Panc1 (cell line): ENCODE measurements around the gene BRF1. TPM values are rescaled to one million over a fixed set of nuclear protein-coding genes. Genes with fewer than 3 reads are reported as not detected.

Source experiments
- ATAC-seq: fragments of 200-7000 bp; cut with Tn5 transposase; 2 replicates; pipeline ENCODE4 v1.9.1; 2020; ENCODE audit warnings: mild to moderate bottlenecking, moderate library complexity
- BruUV-seq: library from RNA; stranded (reverse); fragments of 400-500 nt; replicated peaks from 2 replicates; lab custom pipeline; 2021; lab: Mats Ljungman, UMichigan
- CTCF ChIA-PET: fragments of 300-600 bp; sonication (Branson Sonifier 250); formaldehyde crosslinking; loops from one replicate; lab custom pipeline; 2022; ENCODE audit warnings: antibody characterized with exemption; lab: Charles Lee
- POLR2A ChIA-PET: fragments of 300-600 bp; sonication (Branson Sonifier 250); formaldehyde crosslinking; loops from one replicate; lab custom pipeline; 2022; ENCODE audit warnings: antibody characterized with exemption; lab: Charles Lee
- DNase-seq: peaks from one replicate; pipeline ENCODE4 v3.0.0-alpha.2; 2010; ENCODE audit warnings: low read depth, low spot score
- H3K27ac ChIP-seq: 2 replicates; pipeline ENCODE4 v1.5.1; 2011; ENCODE audit warnings: mild to moderate bottlenecking, low read length, inconsistent platforms
- H3K27me3 ChIP-seq: fragments of 200-500 bp; sonication (Bioruptor generic); 2 replicates; pipeline ENCODE4 v1.6.0; 2014; ENCODE audit warnings: low read length, inconsistent platforms; ENCODE audit not compliant: control insufficient read depth, insufficient read depth
- H3K36me3 ChIP-seq: fragments of 200-500 bp; sonication (Bioruptor generic); 2 replicates; pipeline ENCODE4 v1.5.1; 2014; ENCODE audit warnings: inconsistent platforms, mild to moderate bottlenecking, low read length, moderate library complexity; ENCODE audit not compliant: control insufficient read depth, insufficient read depth
- H3K4me1 ChIP-seq: 2 replicates; pipeline ENCODE4 v1.5.1; 2011; ENCODE audit warnings: inconsistent platforms, mild to moderate bottlenecking, low read length, moderate library complexity; ENCODE audit not compliant: control insufficient read depth, insufficient read depth
- H3K4me3 ChIP-seq, 2 experiments: 2 replicates each; pipeline ENCODE4 v1.5.1; 2011 to 2012; ENCODE audit warnings: low read depth in 2 of 2, low read length in 2 of 2, mild to moderate bottlenecking in 2 of 2, inconsistent platforms in 1 of 2, moderate library complexity in 1 of 2
- H3K9me3 ChIP-seq: fragments of 200-500 bp; sonication (Bioruptor generic); 2 replicates; pipeline ENCODE4 v1.5.1; 2014; ENCODE audit warnings: low read depth, mild to moderate bottlenecking, inconsistent platforms, low read length, moderate library complexity; ENCODE audit not compliant: control insufficient read depth, insufficient read depth
- CTCF ChIP-seq: fragments of 450-650 bp; IDR thresholded peaks from 2 replicates; pipeline ENCODE4 v1.5.1; 2017; ENCODE audit warnings: mild to moderate bottlenecking
- POLR2AphosphoS5 ChIP-seq: IDR thresholded peaks from 2 replicates; pipeline ENCODE4 v1.6.1; 2012; ENCODE audit warnings: mild to moderate bottlenecking, low read depth, low read length, moderate library complexity
- SIN3A ChIP-seq: IDR thresholded peaks from 2 replicates; pipeline ENCODE4 v1.6.1; 2012; ENCODE audit warnings: low read depth, mild to moderate bottlenecking, low read length, moderate library complexity, borderline replicate concordance; ENCODE audit not compliant: insufficient read depth
- TCF7L2 ChIP-seq: IDR thresholded peaks from 2 replicates; pipeline ENCODE4 v1.6.1; 2011; ENCODE audit warnings: mild to moderate bottlenecking, low read depth, low read length, inconsistent platforms
- in situ Hi-C: cut with HindIII; loops from 2 replicates; pipeline ENCODE4 v1.10.0; 2016; ENCODE audit warnings: low sequenced_read_pairs, low pct_unique_long_range_greater_than_20kb
- intact Hi-C: fragments of 100-400 bp; cut with micrococcal nuclease; formaldehyde crosslinking; loops from one replicate; pipeline ENCODE4 v1.10.0; 2022; ENCODE audit not compliant: unreplicated experiment
- total RNA-seq: library from RNA; stranded (reverse); gene quantifications from one replicate; pipeline ENCODE4 v1.2.1, GENCODE V29; 2021; ENCODE audit not compliant: unreplicated experiment
- TF ChIP-seq, protein P1 (sequence below), 2 experiments: IDR thresholded peaks; 2 replicates each; pipeline ENCODE4 v1.6.1; 2011 to 2012; ENCODE audit warnings: low read depth in 2 of 2, control low read depth in 1 of 2, low read length in 1 of 2, mild to moderate bottlenecking in 1 of 2, moderate library complexity in 1 of 2; ENCODE audit not compliant: insufficient read depth in 1 of 2

The BRF1 gene
- total RNA-seq, 1 experiment from 2014 or later, result 25.0 TPM

DNA sequence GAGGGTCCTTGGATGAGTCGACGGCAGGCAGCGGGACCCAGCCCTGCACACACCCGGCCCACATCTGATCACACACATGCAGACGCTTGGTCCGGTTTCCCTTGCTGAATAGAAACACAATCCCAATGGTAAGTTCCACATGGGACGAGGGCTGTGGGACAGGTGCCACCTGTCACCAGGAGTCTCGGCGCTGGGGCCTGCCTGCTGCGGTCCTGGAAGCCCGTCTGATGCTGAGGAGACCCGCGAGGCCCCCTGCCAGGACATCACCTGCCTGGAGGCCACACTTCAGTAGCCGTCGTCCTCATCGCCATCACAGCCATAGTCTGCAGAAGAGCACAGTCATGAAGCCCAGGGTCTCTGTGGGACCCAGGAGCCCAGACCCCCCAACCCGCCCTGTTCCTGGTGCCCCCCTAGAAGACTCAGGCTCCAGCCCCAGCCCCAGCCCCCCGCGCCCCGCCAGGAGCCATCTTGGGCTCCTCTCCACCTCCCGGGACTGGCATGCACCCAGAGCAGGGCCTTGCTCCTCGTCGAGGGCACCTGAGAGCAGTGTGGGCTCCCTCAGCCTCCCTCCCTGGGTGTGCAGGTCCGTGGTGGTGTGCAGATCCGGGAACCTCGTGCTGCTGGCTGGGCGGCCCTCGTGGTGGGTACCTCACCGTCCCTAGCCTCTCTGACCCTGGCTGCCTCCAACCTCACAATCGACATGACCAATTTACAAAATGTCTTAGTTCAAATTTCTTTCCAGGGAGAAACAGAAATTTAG lies 90.4 kb downstream of the BRF1 start:
- TF ChIP-seq CTCF (no peak), TCF7L2 (no peak), SIN3A (no peak), POLR2AphosphoS5 (no peak)
- TF ChIP-seq, protein P1, sequence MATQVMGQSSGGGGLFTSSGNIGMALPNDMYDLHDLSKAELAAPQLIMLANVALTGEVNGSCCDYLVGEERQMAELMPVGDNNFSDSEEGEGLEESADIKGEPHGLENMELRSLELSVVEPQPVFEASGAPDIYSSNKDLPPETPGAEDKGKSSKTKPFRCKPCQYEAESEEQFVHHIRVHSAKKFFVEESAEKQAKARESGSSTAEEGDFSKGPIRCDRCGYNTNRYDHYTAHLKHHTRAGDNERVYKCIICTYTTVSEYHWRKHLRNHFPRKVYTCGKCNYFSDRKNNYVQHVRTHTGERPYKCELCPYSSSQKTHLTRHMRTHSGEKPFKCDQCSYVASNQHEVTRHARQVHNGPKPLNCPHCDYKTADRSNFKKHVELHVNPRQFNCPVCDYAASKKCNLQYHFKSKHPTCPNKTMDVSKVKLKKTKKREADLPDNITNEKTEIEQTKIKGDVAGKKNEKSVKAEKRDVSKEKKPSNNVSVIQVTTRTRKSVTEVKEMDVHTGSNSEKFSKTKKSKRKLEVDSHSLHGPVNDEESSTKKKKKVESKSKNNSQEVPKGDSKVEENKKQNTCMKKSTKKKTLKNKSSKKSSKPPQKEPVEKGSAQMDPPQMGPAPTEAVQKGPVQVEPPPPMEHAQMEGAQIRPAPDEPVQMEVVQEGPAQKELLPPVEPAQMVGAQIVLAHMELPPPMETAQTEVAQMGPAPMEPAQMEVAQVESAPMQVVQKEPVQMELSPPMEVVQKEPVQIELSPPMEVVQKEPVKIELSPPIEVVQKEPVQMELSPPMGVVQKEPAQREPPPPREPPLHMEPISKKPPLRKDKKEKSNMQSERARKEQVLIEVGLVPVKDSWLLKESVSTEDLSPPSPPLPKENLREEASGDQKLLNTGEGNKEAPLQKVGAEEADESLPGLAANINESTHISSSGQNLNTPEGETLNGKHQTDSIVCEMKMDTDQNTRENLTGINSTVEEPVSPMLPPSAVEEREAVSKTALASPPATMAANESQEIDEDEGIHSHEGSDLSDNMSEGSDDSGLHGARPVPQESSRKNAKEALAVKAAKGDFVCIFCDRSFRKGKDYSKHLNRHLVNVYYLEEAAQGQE (IDR thresholded peaks at IDR 0.05; ENCODE audit: insufficient read depth in 1 of 2, low read depth in 2 of 2, low read length in 1 of 2), result no peak
- Histone ChIP-seq H3K27me3 (no peaks in the 10 kb centered on the region), H3K4me3 (no peak overlapping the region), H3K36me3 (no peaks in the 10 kb centered on the region), H3K4me1 (no peaks in the 10 kb centered on the region; the same call in 1 of the 2 replicates), H3K9me3 (no peaks in the 10 kb centered on the region), H3K27ac (no peak overlapping the region)
- no peak for DNase-seq
- ATAC-seq, result no peak
- BruUV-seq, result no TSS peak
- POLR2A ChIA-PET, result no interaction called here
- intact Hi-C loops, result no loop called here
- CTCF ChIA-PET, result no interaction called here
- in situ Hi-C loops, result no loop called here

DNA sequence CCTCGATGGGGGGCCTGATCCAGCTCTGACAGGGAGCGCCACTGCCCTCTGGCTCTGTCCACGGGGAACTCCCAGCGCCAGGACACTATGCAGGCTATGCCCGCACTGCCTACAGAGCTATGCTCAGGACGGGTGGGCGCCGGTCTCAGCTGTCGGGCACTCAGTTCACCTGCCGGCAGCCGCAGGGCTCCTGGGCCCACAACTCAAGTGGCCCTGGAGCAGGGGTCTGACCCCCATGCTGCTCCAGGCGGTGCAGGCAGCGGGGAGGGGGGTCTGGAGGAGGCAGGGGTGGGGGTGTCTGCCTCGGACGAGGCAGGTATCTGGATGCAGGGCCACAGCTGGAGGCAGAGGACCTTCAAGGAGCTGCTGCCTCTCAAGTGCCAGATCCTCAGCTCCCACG lies 91.2 kb downstream of the BRF1 start:
- no peaks in the 10 kb centered on the region for H3K27me3 ChIP-seq
- ChIA-PET POLR2A (no interaction called here), CTCF (no interaction called here)
- BruUV-seq, result no TSS peak
- ATAC-seq, result no peak
- in situ Hi-C loops (no loop called here), intact Hi-C loops (no loop called here)
- H3K9me3 ChIP-seq, result no peaks in the 10 kb centered on the region
- no peaks in the 10 kb centered on the region for H3K36me3 ChIP-seq
- no peak overlapping the region for H3K4me3 ChIP-seq
- no peaks in the 10 kb centered on the region; the same call in 1 of the 2 replicates for H3K4me1 ChIP-seq
- H3K27ac ChIP-seq, result no peak overlapping the region
- TF ChIP-seq, protein P1 (IDR thresholded peaks at IDR 0.05; ENCODE audit: insufficient read depth in 1 of 2, low read depth in 2 of 2, low read length in 1 of 2), result no peak
- TF ChIP-seq CTCF, result no peak
- no peak for TF ChIP-seq SIN3A
- TF ChIP-seq TCF7L2, result no peak
- no peak for TF ChIP-seq POLR2AphosphoS5
- no peak for DNase-seq
